Measurements from ENCODE around the gene MOB2. TPM values are rescaled to one million over a fixed set of nuclear protein-coding genes. Genes with fewer than 3 reads are reported as not detected.

The MOB2 gene
- total RNA-seq = 28.1 TPM

- no peak for DNase-seq
Observed at GRCh38 chr11:1486054-1486825, at the start of gene MOB2. MOB2 (minus strand) TSS chr11:1486779; CDS start chr11:1486556, 223 bp downstream.

- no peak for DNase-seq
Observed at GRCh38 chr11:1534682-1535081, 48.1 kb upstream of the MOB2 start.

GRCh38 chr11:1534171-1534570 is 47.6 kb upstream of the MOB2 start:
- no peak for DNase-seq

- DNase-seq = no peak
Observed at GRCh38 chr11:1533342-1533725, 46.8 kb upstream of the MOB2 start.

- DNase-seq = no peak
Observed at GRCh38 chr11:1532606-1533341, 46.2 kb upstream of the MOB2 start.

GRCh38 chr11:1532014-1532586 is 45.5 kb upstream of the MOB2 start:
- DNase-seq = peak; percentile 49

- no peak for DNase-seq
Observed at GRCh38 chr11:1531449-1532013, 45.0 kb upstream of the MOB2 start.

GRCh38 chr11:1530686-1531448 is 44.3 kb upstream of the MOB2 start:
- DNase-seq = no peak

GRCh38 chr11:1529774-1530173 is 43.2 kb upstream of the MOB2 start:
- no peak for DNase-seq

- no peak for DNase-seq
Observed at GRCh38 chr11:1529286-1529685, 42.7 kb upstream of the MOB2 start.

- DNase-seq = no peak
Observed at GRCh38 chr11:1528710-1529109, 42.1 kb upstream of the MOB2 start.

GRCh38 chr11:1526785-1527184 is 40.2 kb upstream of the MOB2 start:
- no peak for DNase-seq

- no peak for DNase-seq
Observed at GRCh38 chr11:1523779-1524178, 37.2 kb upstream of the MOB2 start.

- DNase-seq = no peak
Observed at GRCh38 chr11:1523077-1523476, 36.5 kb upstream of the MOB2 start.

- DNase-seq = no peak
Observed at GRCh38 chr11:1522081-1522424, 35.5 kb upstream of the MOB2 start.

- DNase-seq = no peak
Observed at GRCh38 chr11:1521382-1522080, 35.0 kb upstream of the MOB2 start.

- DNase-seq = no peak
Observed at GRCh38 chr11:1520663-1521267, 34.2 kb upstream of the MOB2 start.

GRCh38 chr11:1520209-1520662 is 33.7 kb upstream of the MOB2 start:
- DNase-seq = no peak

- DNase-seq = no peak
Observed at GRCh38 chr11:1519028-1520010, 32.7 kb upstream of the MOB2 start.

- DNase-seq = no peak
Observed at GRCh38 chr11:1518301-1518700, 31.7 kb upstream of the MOB2 start.
